HPDE6-E6E7 (cell line): Measurements from ENCODE around the gene PDXP.
"Not testable (repeated sequence)": the region's sequence is repeated elsewhere in the genome, so short reads cannot be mapped to it uniquely, and the experiment has no call there.

Source experiments
- DNase-seq: peaks from one replicate; pipeline ENCODE4 v3.0.0; 2011; ENCODE audit warnings: missing footprints; ENCODE audit errors: extremely low spot score

Gene PDXP, protein sequence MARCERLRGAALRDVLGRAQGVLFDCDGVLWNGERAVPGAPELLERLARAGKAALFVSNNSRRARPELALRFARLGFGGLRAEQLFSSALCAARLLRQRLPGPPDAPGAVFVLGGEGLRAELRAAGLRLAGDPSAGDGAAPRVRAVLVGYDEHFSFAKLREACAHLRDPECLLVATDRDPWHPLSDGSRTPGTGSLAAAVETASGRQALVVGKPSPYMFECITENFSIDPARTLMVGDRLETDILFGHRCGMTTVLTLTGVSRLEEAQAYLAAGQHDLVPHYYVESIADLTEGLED

DNA sequence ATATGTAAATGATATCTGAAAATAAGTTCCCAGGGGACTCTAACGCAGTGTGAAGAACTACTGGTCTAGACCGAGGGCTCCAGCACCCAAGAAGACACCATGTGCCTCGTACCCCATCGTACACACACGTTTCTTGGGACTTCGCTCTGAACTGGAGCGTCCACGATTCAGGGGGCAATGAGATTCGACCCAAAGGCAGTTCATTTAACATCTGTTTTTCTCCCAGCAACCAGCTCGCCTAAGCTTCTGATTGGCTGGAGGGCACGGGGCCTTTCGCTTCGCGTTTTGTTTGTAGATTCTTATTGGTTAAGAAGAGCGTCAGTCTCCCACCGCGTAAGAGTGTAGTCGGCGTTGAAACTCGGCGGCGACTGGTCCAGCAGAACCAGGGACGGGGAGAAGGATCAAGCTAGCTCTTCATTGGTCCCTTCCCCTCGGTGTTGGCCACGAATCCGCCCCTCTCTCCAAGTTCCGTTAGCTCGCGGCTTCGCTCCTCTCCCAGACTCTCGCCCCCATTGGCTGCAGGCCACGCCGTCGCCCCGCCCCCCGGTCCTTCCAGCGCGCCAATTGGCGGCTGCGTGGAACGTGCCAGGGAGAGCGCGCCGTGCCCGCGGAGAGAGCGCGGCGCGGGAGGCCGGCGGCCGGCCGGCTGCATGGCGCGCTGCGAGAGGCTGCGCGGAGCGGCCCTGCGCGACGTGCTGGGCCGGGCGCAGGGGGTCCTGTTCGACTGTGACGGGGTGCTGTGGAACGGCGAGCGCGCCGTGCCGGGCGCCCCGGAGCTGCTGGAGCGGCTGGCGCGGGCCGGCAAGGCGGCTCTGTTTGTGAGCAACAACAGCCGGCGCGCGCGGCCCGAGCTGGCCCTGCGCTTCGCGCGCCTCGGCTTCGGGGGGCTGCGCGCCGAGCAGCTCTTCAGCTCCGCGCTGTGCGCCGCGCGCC lies at the start of gene PDXP:
Gene PDXP (plus strand): TSS at position 591 of the 933 bp plus-strand sequence. CDS start 60 bp downstream, at position 651.
- DNase-seq: peak; percentile 99

DNA sequence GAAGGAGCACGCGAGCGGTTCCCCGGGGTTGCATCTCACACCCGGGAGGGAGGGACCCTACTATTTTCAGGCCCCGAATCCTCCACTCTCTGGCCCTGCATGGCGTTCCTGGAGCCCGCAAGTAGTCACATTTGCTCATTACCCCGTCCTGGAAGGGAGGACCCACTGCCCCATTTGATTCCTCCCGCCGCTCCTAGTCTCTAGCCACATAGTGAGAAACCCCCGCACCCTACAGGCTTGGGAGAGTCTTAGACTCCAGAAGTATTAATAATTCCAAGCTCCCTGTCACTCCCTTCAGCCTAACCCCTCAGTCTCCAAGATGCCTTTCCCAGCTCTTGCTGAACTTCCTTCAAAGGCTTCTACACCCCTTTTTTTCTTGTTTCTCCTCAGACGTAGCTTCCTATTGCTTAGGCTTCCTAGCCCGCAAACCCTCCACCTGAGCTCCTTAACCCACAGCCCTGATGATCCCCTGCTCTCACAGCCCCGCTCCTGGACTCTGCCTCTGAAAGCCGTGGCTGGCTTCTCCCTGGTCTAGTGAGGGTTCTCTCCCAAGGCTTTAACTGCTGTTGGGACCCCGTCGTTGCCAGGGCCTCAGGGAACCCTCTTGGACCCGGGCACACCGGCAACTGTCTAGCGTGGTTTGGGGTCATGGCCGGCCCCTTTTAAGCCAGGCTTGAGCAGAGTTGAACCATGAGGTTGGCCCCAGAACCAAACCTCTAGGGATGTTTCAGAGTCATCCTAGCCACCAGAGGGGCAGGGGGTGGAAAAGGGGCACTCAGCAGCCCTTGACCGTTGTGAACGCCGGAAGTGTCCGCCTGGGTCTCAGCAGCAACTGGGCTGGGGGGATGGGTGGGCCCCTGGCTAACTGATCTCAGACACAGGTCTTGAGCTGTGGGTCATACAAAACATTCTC lies 49.0 kb upstream of the PDXP start:
- no peak for DNase-seq

GRCh38 chr22:37610153-37610475 lies 48.4 kb upstream of the PDXP start:
- DNase-seq: not testable (repeated sequence)

DNA sequence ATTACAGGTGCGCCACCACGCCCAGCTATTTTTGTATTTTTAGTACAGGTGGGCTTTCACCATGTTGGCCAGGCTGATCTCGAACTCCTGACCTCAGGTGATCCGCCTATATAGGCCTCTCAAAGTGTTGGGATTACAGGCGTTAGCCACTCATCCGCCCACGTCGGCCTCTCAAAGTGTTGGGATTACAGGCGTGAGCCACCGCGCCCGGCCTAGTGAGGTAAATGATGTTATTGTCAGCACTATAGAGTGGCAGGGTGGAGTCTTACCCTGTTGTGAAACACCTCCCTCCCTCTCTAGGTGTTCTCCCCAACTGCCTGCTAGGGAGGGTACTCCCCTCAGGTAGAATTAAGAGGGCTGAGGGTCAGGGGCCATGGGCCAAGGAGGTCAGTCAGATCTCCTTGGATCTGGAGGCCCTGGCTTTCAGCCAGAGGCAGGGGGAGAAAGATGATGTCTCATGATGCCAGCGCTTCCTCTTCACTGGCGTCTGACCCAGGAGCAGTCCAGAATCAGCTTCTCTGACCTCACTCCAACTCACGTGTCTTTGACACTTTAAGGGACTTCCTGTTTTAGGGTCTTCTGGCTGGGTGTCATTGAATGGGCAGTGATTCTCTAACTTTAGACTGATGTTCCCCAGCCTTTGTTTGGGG lies 47.9 kb upstream of the PDXP start:
- DNase-seq: no peak

- no peak for DNase-seq
Observed at GRCh38 chr22:37611207-37611606, 47.3 kb upstream of the PDXP start.

DNA sequence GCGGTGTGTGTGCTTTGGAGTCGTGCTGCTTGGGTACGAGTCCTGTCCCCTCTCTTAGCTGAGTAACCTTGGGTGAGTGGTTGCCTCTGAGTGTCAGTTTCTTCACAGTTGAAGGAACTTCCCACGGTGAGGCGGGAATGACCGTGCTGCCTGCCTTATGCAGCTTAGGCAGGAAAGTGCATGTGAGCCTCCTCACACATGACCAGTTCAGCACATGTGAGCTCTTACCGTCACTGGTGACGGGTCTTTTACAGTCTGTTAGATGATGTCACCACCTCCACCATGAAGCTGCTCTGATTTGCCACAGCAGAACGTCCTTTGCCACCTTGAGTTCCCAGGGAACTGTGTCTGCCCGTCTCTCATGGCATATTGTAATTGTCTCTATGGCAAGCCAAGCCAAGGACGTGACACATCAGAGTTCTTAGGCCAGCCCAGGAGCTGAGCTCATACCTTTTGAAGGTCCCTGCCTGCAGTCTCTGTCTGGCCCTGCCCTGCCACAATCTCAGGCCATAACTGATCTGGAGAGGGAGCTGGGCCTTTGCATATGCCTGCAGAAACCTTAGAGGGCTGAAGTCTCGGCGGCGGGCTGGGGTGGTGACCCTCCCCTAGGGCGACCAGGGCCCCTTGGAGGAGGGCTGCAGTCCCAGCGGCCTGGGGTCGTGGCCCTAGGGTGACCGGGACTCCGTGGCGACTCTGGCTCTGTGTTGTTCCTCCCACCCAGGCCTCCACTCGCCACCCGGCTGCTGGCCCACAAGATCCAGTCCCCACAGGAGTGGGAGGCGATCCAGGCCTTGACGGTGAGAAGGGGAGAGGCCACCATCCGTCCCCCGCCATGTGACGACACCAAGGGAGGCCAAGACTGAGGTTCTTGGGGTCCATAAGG lies 42.1 kb upstream of the PDXP start:
- DNase-seq: no peak

DNA sequence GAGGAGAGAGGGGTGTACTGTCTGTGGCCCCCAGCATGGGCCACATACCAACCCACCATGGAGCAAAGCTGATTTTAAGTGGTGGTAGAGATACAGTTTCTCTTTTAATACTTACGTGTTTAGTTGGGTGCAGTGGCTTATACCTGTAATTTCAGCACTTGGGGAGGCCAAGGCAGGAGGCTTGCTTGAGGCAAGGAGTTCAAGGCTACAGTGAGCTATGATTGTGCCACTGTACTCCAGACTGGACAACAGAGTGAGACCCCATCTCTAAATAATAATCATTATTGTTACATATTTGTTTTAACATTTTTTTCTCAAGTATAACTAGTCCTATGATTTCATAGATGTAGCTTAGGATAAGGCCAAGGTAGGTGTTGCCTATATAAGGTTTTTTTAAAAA lies 41.1 kb upstream of the PDXP start:
- DNase-seq: no peak

DNA sequence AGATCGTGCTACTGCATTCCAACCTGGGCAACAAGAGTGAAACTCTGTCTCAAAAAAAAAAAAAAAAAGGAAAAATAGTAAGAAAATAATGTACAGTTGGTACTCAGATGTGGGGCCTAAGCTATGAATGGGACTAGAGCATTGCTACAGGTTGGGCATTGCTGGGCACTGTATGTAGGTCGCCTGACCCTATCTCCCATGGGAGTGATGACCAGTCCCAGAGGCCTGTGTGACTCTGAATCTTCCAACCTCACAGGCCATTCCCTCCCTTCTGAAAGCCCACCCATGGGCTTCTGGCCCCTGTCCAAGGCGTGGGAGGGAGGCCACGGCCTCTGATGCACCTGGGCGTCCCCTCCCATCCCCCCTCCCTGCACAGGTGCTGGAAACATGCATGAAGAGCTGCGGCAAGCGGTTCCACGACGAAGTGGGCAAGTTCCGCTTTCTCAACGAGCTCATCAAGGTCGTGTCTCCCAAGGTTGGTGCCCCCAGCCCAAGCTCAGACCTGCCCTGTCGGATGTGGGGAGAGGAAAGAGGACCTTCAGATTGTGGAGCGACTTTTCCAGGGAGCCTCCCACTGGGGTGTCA lies 40.4 kb upstream of the PDXP start:
- no peak for DNase-seq

- DNase-seq: no peak
Observed at GRCh38 chr22:37618674-37619073, 39.8 kb upstream of the PDXP start.

DNA sequence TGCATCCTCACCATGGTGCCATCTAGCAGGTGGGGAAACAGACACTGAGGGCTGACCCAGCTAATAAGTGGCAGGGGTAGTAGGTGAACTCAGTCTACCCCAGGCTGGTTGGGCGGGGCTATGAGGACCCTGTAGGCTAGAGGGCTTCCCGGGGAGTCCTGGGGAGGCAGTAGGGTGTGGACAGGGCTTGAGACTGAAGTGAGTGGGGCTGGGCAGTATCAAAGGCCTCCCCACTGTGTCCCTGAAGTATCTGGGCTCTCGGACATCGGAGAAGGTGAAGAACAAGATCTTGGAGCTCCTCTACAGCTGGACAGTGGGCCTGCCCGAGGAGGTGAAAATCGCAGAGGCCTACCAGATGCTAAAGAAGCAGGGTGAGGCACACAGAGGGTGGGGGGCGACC lies 38.5 kb upstream of the PDXP start:
- no peak for DNase-seq

DNA sequence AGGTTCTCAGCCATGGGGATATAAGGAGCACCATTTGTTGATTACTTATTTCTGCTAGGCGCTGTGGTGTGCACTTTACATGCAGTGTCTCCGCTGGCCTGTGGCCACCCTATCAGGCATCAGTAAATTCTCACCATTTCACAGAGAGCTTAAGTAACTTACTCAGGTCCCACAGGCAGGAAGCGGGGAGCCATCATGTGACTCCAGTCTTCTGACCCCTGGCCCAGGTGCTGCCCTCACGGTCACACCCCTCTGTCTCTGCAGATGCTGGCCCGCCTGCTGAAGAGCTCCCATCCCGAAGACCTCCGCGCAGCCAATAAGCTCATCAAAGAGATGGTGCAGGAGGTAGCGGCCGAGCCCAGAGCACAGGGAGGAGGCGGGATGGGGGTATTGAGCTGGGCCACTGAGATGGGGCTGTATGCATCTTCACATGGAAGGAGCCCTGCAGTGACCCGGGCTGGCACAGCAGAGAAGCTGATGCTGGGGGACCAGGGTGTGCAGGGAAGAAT lies 37.1 kb upstream of the PDXP start:
- DNase-seq: no peak

DNA sequence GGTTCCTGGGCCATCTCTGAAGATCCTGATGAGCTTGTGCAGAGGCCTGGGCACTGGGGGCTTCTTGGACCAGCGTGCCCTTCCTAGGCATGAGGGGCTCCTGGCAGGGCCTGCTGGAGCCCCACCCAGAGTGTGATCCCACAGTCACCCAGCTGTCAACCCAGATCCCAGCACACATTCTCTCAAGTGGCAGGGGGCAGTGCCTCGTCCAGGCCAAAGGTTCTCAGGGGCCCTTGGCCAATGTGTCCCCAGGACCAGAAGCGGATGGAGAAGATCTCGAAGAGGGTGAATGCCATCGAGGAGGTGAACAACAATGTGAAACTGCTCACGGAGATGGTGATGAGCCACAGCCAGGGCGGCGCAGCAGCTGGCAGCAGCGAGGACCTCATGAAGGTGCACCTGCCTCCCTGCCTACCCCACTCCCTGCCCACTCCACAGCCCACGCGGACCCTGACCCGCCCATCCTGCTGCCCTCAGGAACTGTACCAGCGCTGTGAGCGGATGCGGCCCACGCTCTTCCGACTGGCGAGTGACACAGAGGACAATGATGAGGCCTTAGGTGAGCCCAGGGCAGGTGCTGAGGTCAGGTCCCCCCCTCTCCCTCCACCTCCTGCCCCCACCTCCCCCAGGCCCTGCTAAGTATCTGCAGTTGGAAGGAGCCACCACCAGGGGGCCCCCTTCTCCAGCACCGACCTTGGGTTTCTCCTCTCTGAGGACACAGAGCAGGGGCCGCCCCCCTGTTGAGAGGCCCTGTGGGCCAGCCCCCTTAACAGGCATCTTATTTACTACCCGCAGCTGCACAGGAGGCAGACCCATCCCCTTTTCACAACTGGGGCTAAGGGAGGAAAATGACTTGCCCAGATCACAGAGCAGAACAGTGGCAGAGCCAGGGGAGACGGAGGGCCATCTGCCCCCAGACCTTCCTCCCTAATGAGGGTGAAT lies 35.2 kb upstream of the PDXP start:
- no peak for DNase-seq

- DNase-seq: no peak
Observed at GRCh38 chr22:37624017-37624365, 34.5 kb upstream of the PDXP start.

- DNase-seq: no peak
Observed at GRCh38 chr22:37624876-37625275, 33.6 kb upstream of the PDXP start.

DNA sequence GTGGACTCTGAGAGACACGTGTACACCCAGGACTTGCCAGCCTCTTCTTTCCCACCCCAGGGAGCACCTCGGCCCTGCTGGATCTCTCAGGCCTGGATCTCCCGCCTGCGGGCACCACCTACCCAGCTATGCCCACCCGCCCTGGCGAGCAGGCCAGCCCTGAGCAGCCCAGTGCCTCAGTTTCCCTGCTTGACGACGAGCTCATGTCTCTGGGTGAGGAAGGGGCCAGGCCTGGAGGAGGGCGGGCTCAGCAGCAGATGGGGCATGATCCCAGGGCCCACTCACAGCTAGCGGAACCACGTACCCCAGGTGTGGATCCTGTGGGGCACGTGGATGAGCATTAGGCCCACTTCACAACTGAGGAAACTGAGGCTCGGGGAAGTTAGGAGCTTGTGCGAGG lies 32.8 kb upstream of the PDXP start:
- no peak for DNase-seq

- DNase-seq: no peak
Observed at GRCh38 chr22:37626144-37626543, 32.4 kb upstream of the PDXP start.

GRCh38 chr22:37626556-37627075 lies 31.9 kb upstream of the PDXP start:
- no peak for DNase-seq

DNA sequence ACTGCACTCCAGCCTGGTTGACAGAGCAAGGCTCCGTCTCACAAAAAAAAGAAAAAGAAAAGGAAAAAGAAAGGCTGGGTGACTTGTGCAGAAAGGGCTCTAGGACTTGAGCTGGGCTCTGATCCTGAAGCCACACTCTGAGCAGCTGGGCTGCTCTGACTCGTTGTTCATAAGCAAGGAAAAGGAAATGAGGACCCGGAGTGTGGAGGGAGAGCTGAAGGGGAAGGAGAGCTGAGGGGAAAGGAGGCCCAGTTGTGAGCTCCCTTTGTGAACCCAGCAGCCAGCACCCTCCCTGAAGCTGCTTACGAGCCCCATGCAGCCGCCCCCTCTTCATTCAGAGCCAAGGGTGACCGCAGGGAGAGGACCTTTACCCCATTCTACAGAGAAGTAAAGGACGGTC lies 31.4 kb upstream of the PDXP start:
- DNase-seq: no peak

GRCh38 chr22:37627545-37627944 lies 31.0 kb upstream of the PDXP start:
- DNase-seq: no peak
